Fibroblast of villous mesenchyme (primary cell): Measurements from ENCODE around the gene BPNT1. TPM values are rescaled to one million over a fixed set of nuclear protein-coding genes. Genes with fewer than 3 reads are reported as not detected.
"Not testable (repeated sequence)": the region's sequence is repeated elsewhere in the genome, so short reads cannot be mapped to it uniquely, and the experiment has no call there.

ENCODE experiments used
- DNase-seq: peaks from one replicate; pipeline ENCODE4 v3.0.0-alpha.2; 2010; ENCODE audit warnings: low read depth
- H3K4me3 ChIP-seq: 2 replicates; pipeline ENCODE4 v1.5.1; 2011; ENCODE audit warnings: low read depth, mild to moderate bottlenecking, low read length
- CTCF ChIP-seq: IDR thresholded peaks from 2 replicates; pipeline ENCODE4 v1.5.1; 2012; ENCODE audit warnings: low read depth, mild to moderate bottlenecking, low read length; ENCODE audit not compliant: insufficient read depth
- total RNA-seq: library from RNA; depleted of rRNA; stranded (reverse); fragments of >200 nt; gene quantifications from 2 replicates; pipeline ENCODE4 v1.2.3, GENCODE V29; 2012

Gene BPNT1
- total RNA-seq, 1 donor: 36.7 TPM

DNA sequence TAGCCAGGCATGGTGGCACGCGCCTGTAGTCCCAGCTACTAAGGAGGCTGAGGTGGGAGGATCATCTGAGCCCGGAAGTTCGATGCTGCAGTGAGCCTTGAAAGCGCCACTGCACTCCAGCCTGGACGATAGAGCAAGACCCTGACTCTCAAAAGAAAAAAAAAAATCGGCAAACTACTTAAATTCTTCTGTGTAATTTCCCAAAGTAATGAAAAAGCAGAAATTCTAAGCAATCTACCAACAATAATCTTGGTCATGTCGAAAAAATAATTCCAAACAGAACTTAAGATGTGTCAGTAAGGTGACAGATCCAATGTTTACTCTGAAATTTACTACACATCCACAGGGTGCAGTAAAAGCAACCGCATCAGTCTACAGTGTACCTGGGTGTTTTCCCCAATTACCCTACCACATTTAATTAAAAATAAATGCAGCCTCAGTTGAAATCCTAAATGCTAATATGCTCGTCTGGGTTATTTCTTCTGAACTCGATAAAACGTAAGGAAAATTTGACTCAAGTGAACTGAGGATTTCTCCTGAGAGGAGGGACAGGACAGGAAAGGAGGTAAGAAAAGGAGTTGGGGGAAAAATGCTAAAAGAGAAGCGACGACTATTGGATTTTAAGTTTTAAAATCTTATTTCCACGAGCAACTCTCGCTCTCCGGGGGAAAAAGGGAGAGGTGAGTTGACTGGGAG, 44.1 kb downstream of the BPNT1 start:
- peak overlapping the region; percentile 99 for H3K4me3 ChIP-seq
- no peak for TF ChIP-seq CTCF
- peak; percentile 29 for DNase-seq

- peak; percentile 2 for DNase-seq
- no peak for TF ChIP-seq CTCF
- H3K4me3 ChIP-seq: peak overlapping the region; percentile 99
Observed at GRCh38 chr1:220044678-220045355, 44.8 kb downstream of the BPNT1 start.

GRCh38 chr1:220043646-220044045, 45.9 kb downstream of the BPNT1 start:
- no peak overlapping the region for H3K4me3 ChIP-seq
- no peak for DNase-seq
- TF ChIP-seq CTCF: no peak

DNA sequence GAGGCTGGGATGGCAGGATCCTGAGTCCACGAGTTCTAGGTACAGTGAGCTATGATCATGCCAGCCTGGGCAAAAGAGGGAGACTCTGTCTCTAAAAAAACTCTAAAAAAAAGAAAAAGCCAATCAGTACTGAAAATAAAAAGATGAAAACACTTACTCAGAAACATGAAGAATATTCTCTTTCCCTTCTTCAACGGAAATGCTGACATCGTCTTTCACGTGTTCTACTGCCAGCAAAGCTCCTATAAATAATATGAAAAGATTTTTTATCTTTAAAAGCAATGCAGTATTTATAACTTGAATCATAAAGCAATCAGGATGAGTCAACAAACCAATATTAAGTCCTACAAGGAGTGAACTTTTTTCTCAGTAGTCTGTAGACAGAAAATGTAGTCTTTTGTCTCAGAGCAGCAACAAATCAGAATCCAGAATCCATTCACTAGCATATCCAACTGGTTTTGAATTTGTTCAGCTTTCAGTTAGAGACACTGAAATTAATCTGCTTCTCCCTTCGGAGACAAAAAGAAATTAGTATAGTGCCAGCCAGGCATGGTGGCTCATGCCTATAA, 49.5 kb downstream of the BPNT1 start:
- no peak for TF ChIP-seq CTCF
- DNase-seq: no peak
- H3K4me3 ChIP-seq: no peak overlapping the region

DNA sequence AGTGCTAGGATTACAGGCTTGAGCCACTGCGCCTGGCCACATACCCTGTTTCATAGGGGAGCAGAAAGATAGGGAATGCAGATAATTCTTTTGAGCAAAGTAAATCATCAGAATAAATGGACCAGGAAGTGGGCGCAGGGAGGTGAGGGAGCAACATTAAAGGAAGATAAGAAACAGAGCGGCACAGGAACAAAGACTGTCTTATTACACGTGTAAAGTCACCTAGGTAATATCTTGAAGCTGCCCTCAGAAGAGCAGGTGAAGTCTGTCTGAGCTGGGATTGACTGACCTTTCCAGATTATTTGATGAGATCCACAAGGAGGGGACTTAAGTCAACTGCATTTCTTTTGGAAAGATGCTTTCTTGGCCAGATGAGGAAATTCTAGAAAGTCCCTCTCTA, 50.9 kb downstream of the BPNT1 start:
- no peak for DNase-seq
- H3K4me3 ChIP-seq: no peak overlapping the region
- TF ChIP-seq CTCF: no peak

DNA sequence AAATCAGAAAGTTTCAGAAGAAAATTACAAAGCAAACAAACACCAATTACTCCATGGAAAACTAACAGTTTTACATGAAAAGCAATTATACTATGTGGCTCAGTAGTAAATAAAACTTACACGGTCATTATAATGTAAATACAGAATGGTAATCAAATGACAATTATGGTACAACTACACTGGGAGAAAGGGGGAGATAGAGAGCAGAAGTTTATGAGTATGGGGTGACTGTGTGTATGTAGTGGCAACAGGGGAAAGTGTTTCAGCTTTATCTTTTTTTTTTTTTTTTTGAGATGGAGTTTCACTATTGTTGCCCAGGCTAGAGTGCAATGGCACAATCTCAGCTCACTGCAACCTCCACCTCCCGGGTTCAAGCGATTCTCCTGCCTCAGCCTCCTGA, 51.8 kb downstream of the BPNT1 start:
- not testable (repeated sequence) for DNase-seq, H3K4me3 ChIP-seq

DNA sequence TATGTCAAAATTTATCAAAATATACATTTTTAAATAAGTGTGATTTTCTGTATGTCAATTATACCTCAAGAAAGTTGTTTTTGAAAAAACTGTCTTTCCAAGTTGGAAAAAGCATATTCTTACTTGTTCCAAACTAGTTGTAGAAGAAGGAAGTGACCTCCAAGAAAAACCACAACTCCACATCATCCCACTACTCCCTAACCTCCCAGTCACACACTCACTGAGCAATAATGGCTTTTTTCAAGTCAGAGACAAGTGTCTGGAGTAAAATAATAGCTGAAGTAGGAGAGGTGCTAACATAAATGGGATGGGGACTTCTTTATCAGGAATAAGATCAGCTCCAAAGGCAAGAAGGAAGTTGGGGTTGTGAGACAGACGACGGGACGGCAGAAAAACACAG, 56.7 kb downstream of the BPNT1 start:
- DNase-seq: no peak
- no peak overlapping the region for H3K4me3 ChIP-seq
- TF ChIP-seq CTCF: no peak
